Stomach (tissue), 9 donors: ENCODE data around the gene ABCA1. TPM values are rescaled to one million over a fixed set of nuclear protein-coding genes. Genes with fewer than 3 reads are reported as not detected.

Experiments
- DNase-seq, 2 donors: peaks; one replicate each; pipeline versions ENCODE4 v3.0.0 to v3.0.0-alpha.2; 2013 to 2019
- H3K27ac ChIP-seq, 5 donors: fragments of 200-600 bp in 4 of 5; sonication (generic) in 4 of 5; one replicate each; pipeline ENCODE4 v1.5.1; 2013 to 2019; ENCODE audit warnings: mild to moderate bottlenecking in 1 of 5, moderate library complexity in 1 of 5
- H3K27me3 ChIP-seq, 3 donors: fragments of 200-600 bp; sonication (generic); one replicate each; pipeline ENCODE4 v1.5.1; 2017 to 2019; ENCODE audit warnings: mixed run types in 1 of 3
- H3K36me3 ChIP-seq, 4 donors: fragments of 200-600 bp; sonication (generic); 1 replicate in 3 of 4; 2 replicates in 1 of 4; pipeline ENCODE4 v1.5.1; 2016 to 2019
- H3K4me1 ChIP-seq, 4 donors: fragments of 200-600 bp; sonication (generic); one replicate each; pipeline ENCODE4 v1.5.1; 2016 to 2019
- H3K4me3 ChIP-seq, 4 donors: fragments of 200-600 bp; sonication (generic) in 3 of 4; one replicate each; pipeline ENCODE4 v1.5.1; 2016 to 2019; ENCODE audit warnings: mild to moderate bottlenecking in 1 of 4
- H3K9me3 ChIP-seq, 4 donors: fragments of 200-600 bp; sonication (generic); one replicate each; pipeline ENCODE4 v1.5.1; 2016 to 2019
- EP300 ChIP-seq: sonication (generic); formaldehyde crosslinking; IDR thresholded peaks from one replicate; pipeline ENCODE4 v1.6.1; 2017; ENCODE audit warnings: antibody characterized with exemption
- POLR2A ChIP-seq, 4 donors: fragments of 450-650 bp; IDR thresholded peaks; one replicate each; pipeline ENCODE4 v1.6.1; 2016; ENCODE audit warnings: antibody characterized with exemption in 4 of 4, control low read depth in 2 of 4, mild to moderate bottlenecking in 1 of 4, moderate library complexity in 1 of 4
- POLR2AphosphoS5 ChIP-seq, 3 donors: sonication (generic); formaldehyde crosslinking; IDR thresholded peaks; one replicate each; pipeline ENCODE4 v1.6.1; 2016; ENCODE audit warnings: antibody characterized with exemption in 3 of 3
- WGBS, 5 donors: extraction: QIAGEN DNeasy Blood & Tissue Kit in 3 of 5; methylation state at CpG; one replicate each; pipeline versions ENCODE4 v1.1.5 to v1.1.7; 2013 to 2018; 5-methylcytosine and 5-hydroxymethylcytosine counted together
- intact Hi-C: fragments of 100-400 bp; cut with DNase I; formaldehyde crosslinking; loops from one replicate; pipeline ENCODE4 v1.15.1; 2023; ENCODE audit warnings: low total_unique reads
- polyA plus RNA-seq, 3 donors: library from polyadenylated mRNA; stranded (reverse); fragments of 200-250 nt; gene quantifications; one replicate each; pipeline ENCODE4 v1.2.3, GENCODE V29; 2013
- total RNA-seq, 5 donors: library from RNA; depleted of rRNA; stranded (reverse); fragments of >200 nt; gene quantifications; one replicate each; pipeline versions ENCODE4 v1.1.0 to v1.2.3, GENCODE V29; 2014 to 2016
- TF ChIP-seq, protein P1 (sequence below), 7 experiments: fragments of 450-650 bp in 4 of 7; fragments of 200-600 bp in 3 of 7; sonication (generic) in 3 of 7; IDR thresholded peaks; one replicate each; pipeline ENCODE4 v1.5.1; 2016 to 2019; ENCODE audit warnings: antibody characterized with exemption in 7 of 7, control low read depth in 2 of 7, mild to moderate bottlenecking in 1 of 7
- donor health status: healthy with polysubstance abuse.
- donor health status: Bipolar disorder and iron deficiency.
- donor health status: healthy.

The ABCA1 gene
- total and polyA plus RNA-seq, 8 donors = 1.9 to 75.3 (median 18.4) TPM

DNA sequence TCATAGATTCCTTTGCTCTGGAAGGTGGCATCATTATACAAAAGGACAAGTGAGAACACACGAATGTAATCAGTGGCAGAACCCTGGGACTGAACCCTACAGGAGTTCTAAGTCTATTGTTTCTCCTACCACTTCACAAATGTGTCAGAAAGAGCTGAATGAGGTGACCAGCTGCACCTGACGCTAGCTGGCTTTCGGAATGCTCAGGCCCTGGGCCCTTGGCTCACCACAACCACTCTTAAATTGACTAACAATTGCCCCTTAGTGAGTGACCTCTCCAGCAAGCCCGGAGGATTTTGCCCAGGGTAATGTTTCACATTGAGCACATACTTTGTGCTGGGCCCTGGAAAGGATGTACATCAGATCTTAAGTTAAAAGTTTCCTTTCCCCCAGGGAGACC lies 41.2 kb upstream of the ABCA1 start:
- Histone ChIP-seq H3K4me3 (peak overlapping the region in 2 of 4 donors; percentile 61 to 85), H3K4me1 (peaks cover 10 to 34% (median 21%) of the 10 kb centered on the region in 4 donors), H3K36me3 (no peaks in the 10 kb centered on the region), H3K27ac (peak overlapping the region in 4 of 5 donors; percentile 90 to 95 (median 92)), H3K27me3 (no peaks in the 10 kb centered on the region), H3K9me3 (no peaks in the 10 kb centered on the region)
- DNase-seq = no peak
- no peak for TF ChIP-seq POLR2A (IDR thresholded peaks at IDR 0.05)
- no peak for TF ChIP-seq POLR2AphosphoS5 (IDR thresholded peaks at IDR 0.05)
- no peak for TF ChIP-seq EP300
- TF ChIP-seq, protein P1, sequence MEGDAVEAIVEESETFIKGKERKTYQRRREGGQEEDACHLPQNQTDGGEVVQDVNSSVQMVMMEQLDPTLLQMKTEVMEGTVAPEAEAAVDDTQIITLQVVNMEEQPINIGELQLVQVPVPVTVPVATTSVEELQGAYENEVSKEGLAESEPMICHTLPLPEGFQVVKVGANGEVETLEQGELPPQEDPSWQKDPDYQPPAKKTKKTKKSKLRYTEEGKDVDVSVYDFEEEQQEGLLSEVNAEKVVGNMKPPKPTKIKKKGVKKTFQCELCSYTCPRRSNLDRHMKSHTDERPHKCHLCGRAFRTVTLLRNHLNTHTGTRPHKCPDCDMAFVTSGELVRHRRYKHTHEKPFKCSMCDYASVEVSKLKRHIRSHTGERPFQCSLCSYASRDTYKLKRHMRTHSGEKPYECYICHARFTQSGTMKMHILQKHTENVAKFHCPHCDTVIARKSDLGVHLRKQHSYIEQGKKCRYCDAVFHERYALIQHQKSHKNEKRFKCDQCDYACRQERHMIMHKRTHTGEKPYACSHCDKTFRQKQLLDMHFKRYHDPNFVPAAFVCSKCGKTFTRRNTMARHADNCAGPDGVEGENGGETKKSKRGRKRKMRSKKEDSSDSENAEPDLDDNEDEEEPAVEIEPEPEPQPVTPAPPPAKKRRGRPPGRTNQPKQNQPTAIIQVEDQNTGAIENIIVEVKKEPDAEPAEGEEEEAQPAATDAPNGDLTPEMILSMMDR (IDR thresholded peaks at IDR 0.05) = no peak
- intact Hi-C loops = loop anchor here (5.0 kb wide), 1 partner anchor 42 kb away; the partner anchor contains the start of gene ABCA1
- WGBS, 5 donors = 58 to 67% (median 64%) methylated on average over 4 of the region's 4 CpGs

DNA sequence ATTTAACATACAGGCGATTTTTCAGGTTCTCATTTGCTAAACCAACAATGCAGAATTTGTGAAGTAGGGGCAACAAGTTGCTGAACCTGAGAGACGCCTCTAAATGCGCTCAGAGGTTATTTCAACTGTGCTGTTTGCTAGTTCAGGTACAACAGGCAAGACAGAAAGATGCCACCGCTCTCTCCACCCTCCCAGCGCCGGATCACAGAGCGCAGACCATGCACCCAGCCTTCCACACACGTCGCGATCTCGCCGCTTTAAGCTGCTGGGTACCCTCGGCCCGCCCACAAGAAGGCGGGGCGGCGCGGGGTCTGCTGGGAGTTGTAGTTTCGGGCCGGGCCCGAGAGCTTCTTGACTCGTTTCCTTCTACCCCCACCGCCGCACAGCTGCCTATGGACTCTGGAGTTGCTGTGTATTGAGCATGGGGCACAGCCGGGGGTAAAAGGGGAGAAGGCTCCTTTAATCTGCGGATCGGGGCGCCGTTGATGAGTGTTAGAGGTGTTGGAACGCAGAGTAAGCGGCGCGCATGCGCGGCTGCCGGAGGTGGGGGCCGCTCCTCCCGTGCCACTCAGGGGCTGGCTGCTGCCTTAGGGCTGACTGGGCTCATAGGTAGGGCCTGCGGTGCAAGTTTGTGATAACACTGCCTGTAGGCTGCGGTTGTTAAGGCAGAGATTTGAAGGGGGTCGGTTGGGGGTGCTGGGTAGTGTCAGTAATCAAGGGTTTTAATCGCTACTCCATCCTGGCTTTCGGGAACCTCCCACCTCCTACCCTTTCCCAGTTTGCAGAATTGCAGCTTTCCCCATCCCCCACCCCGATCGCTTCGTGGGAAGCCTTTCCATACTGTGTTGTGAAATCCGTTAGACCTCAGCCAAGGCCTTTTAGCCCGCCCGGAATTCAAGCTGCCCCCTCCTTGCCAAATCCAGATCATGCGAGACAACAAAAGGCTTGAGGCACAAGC lies 40.3 kb upstream of the ABCA1 start:
- intact Hi-C loops = loop anchor here (5.0 kb wide), 1 partner anchor 41 kb away; the partner anchor contains the start of gene ABCA1

DNA sequence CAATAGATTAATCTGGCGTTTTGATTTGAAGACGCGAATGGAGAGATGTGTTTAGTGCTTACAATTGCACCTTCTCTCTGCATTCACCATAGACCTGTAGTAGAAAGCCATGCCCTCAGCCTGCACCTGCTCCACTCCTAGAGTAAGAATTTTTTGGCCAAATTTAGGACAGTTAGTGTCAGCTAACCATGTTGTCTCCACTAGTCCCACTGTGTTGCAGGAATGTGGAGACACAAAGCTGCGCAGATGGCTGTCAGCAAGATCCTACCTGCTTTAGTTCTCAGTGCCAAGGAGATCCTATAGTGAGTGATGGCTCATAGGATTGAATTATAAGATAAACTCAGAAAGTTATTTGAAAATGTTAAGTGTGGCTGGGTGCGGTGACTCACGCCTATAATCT lies 35.1 kb upstream of the ABCA1 start:
- no peak for TF ChIP-seq EP300
- no peak for TF ChIP-seq POLR2AphosphoS5 (IDR thresholded peaks at IDR 0.05)
- TF ChIP-seq, protein P1 (IDR thresholded peaks at IDR 0.05) = no peak
- TF ChIP-seq POLR2A (IDR thresholded peaks at IDR 0.05) = no peak
- 89 to 95% (median 91%) methylated on average over 6 of the region's 6 CpGs for WGBS, 5 donors

More for the DNA sequence above, 40.3 kb upstream of the ABCA1 start:
- no peaks in the 10 kb centered on the region for H3K36me3 ChIP-seq
- H3K27ac ChIP-seq = peak overlapping the region; percentile 88 to 95 (median 91)
- WGBS, 5 donors = 2 to 4% (median 3%) methylated on average over 42 to 50 of the region's 50 CpGs
- H3K27me3 ChIP-seq = no peaks in the 10 kb centered on the region
- H3K4me1 ChIP-seq = peaks cover 10 to 34% (median 21%) of the 10 kb centered on the region in 4 donors
- peak overlapping the region; percentile 57 to 85 (median 64) for H3K4me3 ChIP-seq
- no peaks in the 10 kb centered on the region for H3K9me3 ChIP-seq
- peak; percentile 92 to 95 for DNase-seq
- no peak for TF ChIP-seq POLR2A (IDR thresholded peaks at IDR 0.05)
- TF ChIP-seq EP300 = peak; percentile 77
- TF ChIP-seq, protein P1 (IDR thresholded peaks at IDR 0.05) = peak in 1 of 7 experiments; percentile 28
- peak; percentile 54 to 87 (median 75) for TF ChIP-seq POLR2AphosphoS5 (IDR thresholded peaks at IDR 0.05)

DNA sequence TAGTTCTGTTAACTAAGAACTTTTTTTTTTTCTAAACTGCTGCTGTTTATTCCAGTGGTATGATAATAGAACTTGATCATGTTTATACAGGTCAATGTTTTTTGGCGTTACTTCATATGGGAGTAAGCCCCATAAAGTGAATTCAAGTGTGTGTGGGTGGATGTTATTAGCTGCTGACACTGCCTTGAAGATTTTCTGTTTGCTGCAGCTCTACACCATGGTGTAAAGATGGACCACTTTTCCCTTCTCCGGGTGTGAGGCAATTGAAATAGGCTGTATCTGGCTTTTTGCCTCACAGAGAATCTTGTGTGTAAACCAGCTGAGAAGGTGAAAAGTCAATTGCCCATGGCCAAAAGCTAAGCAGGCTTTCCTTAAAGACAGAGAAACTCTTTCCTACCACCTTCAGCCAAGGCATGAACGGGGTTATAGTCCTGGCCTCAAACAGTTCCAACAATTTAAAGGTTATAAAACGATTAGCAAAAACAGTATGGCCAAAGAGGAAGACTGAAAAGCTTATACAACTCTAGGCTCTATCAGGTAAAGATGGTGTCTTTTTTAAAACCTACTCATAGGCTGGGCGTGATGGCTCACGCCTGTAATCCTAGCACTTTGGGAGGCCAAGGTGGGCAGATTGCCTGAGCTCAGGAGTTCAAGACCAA lies 33.9 kb upstream of the ABCA1 start:
- intact Hi-C loops = no loop called here
- no peak for TF ChIP-seq POLR2A (IDR thresholded peaks at IDR 0.05)
- no peak for TF ChIP-seq POLR2AphosphoS5 (IDR thresholded peaks at IDR 0.05)
- no peak overlapping the region for H3K4me3 ChIP-seq
- H3K27me3 ChIP-seq = no peaks in the 10 kb centered on the region
- no peak overlapping the region for H3K27ac ChIP-seq
- no peak for DNase-seq
- no peaks in the 10 kb centered on the region for H3K9me3 ChIP-seq
- H3K4me1 ChIP-seq = peaks cover 0 to 8% (median 2%) of the 10 kb centered on the region in 4 donors
- WGBS, 5 donors = 73 to 84% (median 76%) methylated on average over 6 of the region's 6 CpGs
- no peaks in the 10 kb centered on the region for H3K36me3 ChIP-seq

More for the DNA sequence above, 35.1 kb upstream of the ABCA1 start:
- Histone ChIP-seq H3K27me3 (no peaks in the 10 kb centered on the region), H3K4me3 (no peak overlapping the region), H3K4me1 (peaks cover 3 to 14% (median 5%) of the 10 kb centered on the region in 4 donors), H3K36me3 (no peaks in the 10 kb centered on the region), H3K9me3 (no peaks in the 10 kb centered on the region), H3K27ac (no peak overlapping the region)
- DNase-seq = no peak
- intact Hi-C loops = no loop called here
